ENCODE measurements around the gene DCAF5.

Gene DCAF5

DNA sequence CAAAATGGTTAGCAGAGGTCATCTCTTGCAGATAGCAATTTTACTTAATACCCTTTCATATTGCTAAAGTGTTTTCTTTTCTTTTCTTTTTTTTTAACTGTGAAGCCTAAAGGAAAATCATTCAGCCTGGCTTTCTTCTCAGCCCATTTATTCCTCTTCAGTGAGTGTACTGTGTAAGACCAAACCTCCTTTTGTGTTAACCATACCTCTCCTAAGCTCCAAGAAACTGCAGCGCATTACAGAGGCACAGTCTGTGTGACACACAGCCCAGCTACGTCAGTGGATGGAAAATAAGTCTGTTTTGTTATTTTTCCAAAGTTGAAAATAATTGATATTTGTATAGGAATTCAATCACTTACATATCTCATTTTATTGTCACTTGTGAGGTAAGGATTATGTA, 21.7 kb downstream of the DCAF5 start:
- Histone ChIP-seq H3K27me3 (replicated peaks; ENCODE audit: control insufficient read depth, insufficient read depth, low read length, poor library complexity, severe bottlenecking) (no peaks in the 10 kb centered on the region), H3K27ac (ENCODE audit: insufficient read depth, low read length, poor library complexity, severe bottlenecking) (no peak overlapping the region), H3K9me3 (ENCODE audit: control insufficient read depth, low read length) (no peaks in the 10 kb centered on the region), H3K36me3 (ENCODE audit: control insufficient read depth, insufficient read depth, low read length) (no peaks in the 10 kb centered on the region), H3K4me1 (ENCODE audit: control insufficient read depth, insufficient read depth, low read length, poor library complexity, severe bottlenecking) (peaks cover 11% of the 10 kb centered on the region), H3K4me3 (ENCODE audit: insufficient read depth, low read depth, low read length, poor library complexity, severe bottlenecking) (no peak overlapping the region)
- no peak for DNase-seq

DNA sequence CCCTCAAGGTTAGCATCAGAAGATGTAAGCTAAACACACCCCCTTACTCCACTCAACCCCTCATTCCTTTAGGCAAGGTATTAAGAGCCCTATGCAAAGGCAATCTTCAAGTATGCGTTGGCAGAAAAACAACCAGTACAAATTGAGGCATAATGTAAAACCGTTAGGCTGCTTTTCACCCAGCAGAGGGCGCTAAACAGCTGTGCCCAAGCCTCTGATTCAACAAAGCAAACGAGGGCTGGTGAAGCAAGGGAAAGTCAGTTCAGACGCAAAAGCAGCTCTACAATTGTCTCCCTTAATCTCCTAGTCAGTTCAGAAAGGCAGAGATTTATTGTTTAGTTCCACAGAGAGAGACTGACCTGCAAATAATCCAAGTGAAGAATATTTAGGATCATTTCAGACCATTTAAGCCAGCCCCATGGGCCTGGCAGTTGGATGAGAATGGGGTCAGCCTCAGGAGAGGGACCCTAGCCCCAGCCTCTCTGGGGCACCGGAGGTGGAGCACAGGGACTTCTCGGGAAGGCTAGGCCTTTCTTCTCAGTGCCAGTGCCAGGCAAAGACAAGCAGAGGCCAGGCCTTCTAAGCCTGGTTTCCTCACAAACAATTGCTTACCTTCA, 23.5 kb downstream of the DCAF5 start:
- no peak overlapping the region for H3K27ac ChIP-seq (ENCODE audit: insufficient read depth, low read length, poor library complexity, severe bottlenecking)

DNA sequence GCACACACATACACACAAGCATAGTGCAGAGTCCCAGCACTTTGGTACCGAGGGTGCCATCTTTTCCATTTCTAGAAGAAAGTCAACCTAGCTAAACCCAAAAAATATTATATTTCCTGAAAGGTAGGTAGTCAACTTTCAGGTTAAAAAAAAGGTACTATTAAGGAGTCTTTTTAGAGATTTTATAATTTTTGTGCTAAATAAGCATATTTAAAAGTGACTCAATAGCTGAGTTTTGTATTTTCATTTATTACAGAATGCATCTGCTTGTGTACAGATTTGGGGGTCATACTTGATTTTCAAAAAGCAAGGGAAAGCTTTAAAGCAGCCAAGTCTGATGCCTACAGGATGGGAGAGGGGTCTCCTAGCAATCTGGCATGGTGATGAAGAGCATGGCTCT, 34.6 kb downstream of the DCAF5 start:
- Histone ChIP-seq H3K4me1 (ENCODE audit: control insufficient read depth, insufficient read depth, low read length, poor library complexity, severe bottlenecking) (no peaks in the 10 kb centered on the region), H3K27ac (ENCODE audit: insufficient read depth, low read length, poor library complexity, severe bottlenecking) (no peak overlapping the region), H3K9me3 (ENCODE audit: control insufficient read depth, low read length) (no peaks in the 10 kb centered on the region), H3K27me3 (replicated peaks; ENCODE audit: control insufficient read depth, insufficient read depth, low read length, poor library complexity, severe bottlenecking) (no peaks in the 10 kb centered on the region), H3K36me3 (ENCODE audit: control insufficient read depth, insufficient read depth, low read length) (peaks cover 37% of the 10 kb centered on the region), H3K4me3 (ENCODE audit: insufficient read depth, low read depth, low read length, poor library complexity, severe bottlenecking) (no peak overlapping the region)
- no peak for DNase-seq

More for the DNA sequence above, 23.5 kb downstream of the DCAF5 start:
- no peaks in the 10 kb centered on the region for H3K27me3 ChIP-seq (replicated peaks; ENCODE audit: control insufficient read depth, insufficient read depth, low read length, poor library complexity, severe bottlenecking)
- no peaks in the 10 kb centered on the region for H3K9me3 ChIP-seq (ENCODE audit: control insufficient read depth, low read length)
- H3K4me3 ChIP-seq (ENCODE audit: insufficient read depth, low read depth, low read length, poor library complexity, severe bottlenecking) = no peak overlapping the region
- peaks cover 11% of the 10 kb centered on the region for H3K4me1 ChIP-seq (ENCODE audit: control insufficient read depth, insufficient read depth, low read length, poor library complexity, severe bottlenecking)
- no peaks in the 10 kb centered on the region for H3K36me3 ChIP-seq (ENCODE audit: control insufficient read depth, insufficient read depth, low read length)
- DNase-seq = peak; percentile 39 to 60 (median 48)

- no peak overlapping the region for H3K27ac ChIP-seq (ENCODE audit: insufficient read depth, low read length, poor library complexity, severe bottlenecking)
- H3K4me1 ChIP-seq (ENCODE audit: control insufficient read depth, insufficient read depth, low read length, poor library complexity, severe bottlenecking) = no peaks in the 10 kb centered on the region
- H3K27me3 ChIP-seq (replicated peaks; ENCODE audit: control insufficient read depth, insufficient read depth, low read length, poor library complexity, severe bottlenecking) = no peaks in the 10 kb centered on the region
- H3K4me3 ChIP-seq (ENCODE audit: insufficient read depth, low read depth, low read length, poor library complexity, severe bottlenecking) = no peak overlapping the region
- no peaks in the 10 kb centered on the region for H3K9me3 ChIP-seq (ENCODE audit: control insufficient read depth, low read length)
- no peak for DNase-seq
- peaks cover 42% of the 10 kb centered on the region for H3K36me3 ChIP-seq (ENCODE audit: control insufficient read depth, insufficient read depth, low read length)
Observed at GRCh38 chr14:69117020-69117767, 35.7 kb downstream of the DCAF5 start.

DNA sequence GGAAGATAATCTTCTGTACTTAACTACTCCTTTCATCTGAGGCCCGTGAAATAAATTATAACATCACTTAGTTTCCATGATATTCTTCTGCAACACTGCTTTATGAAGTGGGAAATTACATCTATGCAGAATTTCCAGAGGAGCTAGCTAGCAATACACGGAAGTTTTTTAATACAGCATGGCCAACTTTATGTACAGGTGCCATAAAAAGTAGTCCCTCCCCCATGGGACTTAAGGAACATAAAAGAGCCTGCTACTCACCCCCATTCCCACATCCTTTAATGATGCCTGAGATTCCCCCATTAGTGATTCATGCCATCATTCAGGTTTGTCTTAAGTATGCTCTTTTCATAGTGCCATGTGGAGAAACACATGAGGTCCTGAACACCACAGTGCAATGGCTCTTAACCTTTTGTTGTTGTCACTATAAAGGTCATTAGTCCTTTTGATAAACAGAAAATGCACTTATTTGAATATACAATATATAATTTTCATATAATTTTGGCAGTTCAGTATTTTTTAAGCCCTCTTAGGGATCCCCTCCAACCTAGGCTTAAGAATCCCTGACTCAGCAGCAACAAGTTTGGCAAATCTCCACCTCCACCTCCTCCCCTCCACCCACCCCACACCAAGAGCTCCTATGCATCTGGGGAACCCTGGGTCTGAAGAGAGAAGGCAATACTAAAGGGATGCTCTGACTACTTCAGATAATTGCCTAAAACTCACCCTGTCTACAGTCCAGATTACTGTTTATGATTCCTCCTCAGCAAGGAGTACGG, 37.3 kb downstream of the DCAF5 start:
- H3K27ac ChIP-seq (ENCODE audit: insufficient read depth, low read length, poor library complexity, severe bottlenecking) = no peak overlapping the region
- H3K4me3 ChIP-seq (ENCODE audit: insufficient read depth, low read depth, low read length, poor library complexity, severe bottlenecking) = no peak overlapping the region
- H3K4me1 ChIP-seq (ENCODE audit: control insufficient read depth, insufficient read depth, low read length, poor library complexity, severe bottlenecking) = no peaks in the 10 kb centered on the region
- DNase-seq = no peak
- H3K27me3 ChIP-seq (replicated peaks; ENCODE audit: control insufficient read depth, insufficient read depth, low read length, poor library complexity, severe bottlenecking) = no peaks in the 10 kb centered on the region
- H3K36me3 ChIP-seq (ENCODE audit: control insufficient read depth, insufficient read depth, low read length) = peaks cover 47% of the 10 kb centered on the region
- H3K9me3 ChIP-seq (ENCODE audit: control insufficient read depth, low read length) = no peaks in the 10 kb centered on the region

DNA sequence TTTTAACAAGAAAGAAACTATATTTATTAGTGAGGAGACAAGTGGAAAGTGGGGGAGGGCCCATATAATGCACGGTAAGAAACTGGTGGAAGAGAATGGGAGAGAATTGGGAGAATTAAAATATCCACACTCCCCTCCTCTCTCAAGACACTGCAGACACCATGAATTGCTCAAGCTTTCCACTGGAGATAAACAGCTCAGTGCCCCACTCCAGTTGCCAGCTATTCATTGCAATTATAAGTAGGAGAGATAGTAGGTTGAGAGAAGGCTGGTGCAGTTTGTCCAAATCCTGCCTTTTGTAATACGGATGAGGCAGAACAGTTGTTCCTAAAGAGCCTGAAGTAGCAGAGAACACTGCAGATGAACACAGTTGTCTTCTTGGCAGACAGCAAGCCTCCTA, 38.2 kb downstream of the DCAF5 start:
- H3K36me3 ChIP-seq (ENCODE audit: control insufficient read depth, insufficient read depth, low read length) = peaks cover 47% of the 10 kb centered on the region
- H3K27ac ChIP-seq (ENCODE audit: insufficient read depth, low read length, poor library complexity, severe bottlenecking) = no peak overlapping the region
- no peaks in the 10 kb centered on the region for H3K9me3 ChIP-seq (ENCODE audit: control insufficient read depth, low read length)
- H3K27me3 ChIP-seq (replicated peaks; ENCODE audit: control insufficient read depth, insufficient read depth, low read length, poor library complexity, severe bottlenecking) = no peaks in the 10 kb centered on the region
- H3K4me3 ChIP-seq (ENCODE audit: insufficient read depth, low read depth, low read length, poor library complexity, severe bottlenecking) = no peak overlapping the region
- no peak for DNase-seq
- no peaks in the 10 kb centered on the region for H3K4me1 ChIP-seq (ENCODE audit: control insufficient read depth, insufficient read depth, low read length, poor library complexity, severe bottlenecking)

GRCh38 chr14:69108358-69108757, 44.6 kb downstream of the DCAF5 start:
- H3K27me3 ChIP-seq (replicated peaks; ENCODE audit: control insufficient read depth, insufficient read depth, low read length, poor library complexity, severe bottlenecking) = no peaks in the 10 kb centered on the region
- H3K4me3 ChIP-seq (ENCODE audit: insufficient read depth, low read depth, low read length, poor library complexity, severe bottlenecking) = no peak overlapping the region
- H3K36me3 ChIP-seq (ENCODE audit: control insufficient read depth, insufficient read depth, low read length) = peaks cover 21% of the 10 kb centered on the region
- no peak for DNase-seq
- no peak overlapping the region for H3K27ac ChIP-seq (ENCODE audit: insufficient read depth, low read length, poor library complexity, severe bottlenecking)
- no peaks in the 10 kb centered on the region for H3K4me1 ChIP-seq (ENCODE audit: control insufficient read depth, insufficient read depth, low read length, poor library complexity, severe bottlenecking)
- H3K9me3 ChIP-seq (ENCODE audit: control insufficient read depth, low read length) = no peaks in the 10 kb centered on the region

DNA sequence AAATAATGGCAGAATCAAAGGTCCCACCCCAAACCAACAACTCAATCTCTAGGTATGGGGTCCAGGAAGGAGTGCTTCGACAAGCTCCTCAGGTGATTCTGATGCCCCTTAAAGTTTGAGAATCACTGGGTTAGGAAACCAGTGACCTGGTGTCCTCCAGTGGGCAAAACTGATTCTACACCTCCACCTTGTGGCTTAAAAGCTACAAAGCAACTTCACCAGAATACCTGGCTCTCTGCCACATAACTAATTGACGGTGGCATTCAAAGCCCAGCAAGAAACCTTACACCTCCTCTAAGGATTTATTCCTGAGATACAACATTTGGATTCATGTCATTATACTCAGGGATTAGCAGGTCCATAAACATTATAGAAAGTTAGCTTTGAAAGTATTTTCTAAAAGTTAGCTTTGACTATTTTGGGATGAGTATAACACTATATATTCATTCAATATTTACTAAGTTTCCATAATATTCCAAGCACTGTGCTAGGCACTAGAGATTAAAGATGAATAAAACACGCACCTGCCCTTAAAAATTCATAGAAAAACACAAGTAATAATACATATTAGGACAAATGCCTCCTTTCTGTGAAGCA, 45.4 kb downstream of the DCAF5 start:
- peak in 1 of 3 donors; percentile 2 for DNase-seq
- Histone ChIP-seq H3K27me3 (replicated peaks; ENCODE audit: control insufficient read depth, insufficient read depth, low read length, poor library complexity, severe bottlenecking) (no peaks in the 10 kb centered on the region), H3K9me3 (ENCODE audit: control insufficient read depth, low read length) (no peaks in the 10 kb centered on the region), H3K4me3 (ENCODE audit: insufficient read depth, low read depth, low read length, poor library complexity, severe bottlenecking) (no peak overlapping the region), H3K4me1 (ENCODE audit: control insufficient read depth, insufficient read depth, low read length, poor library complexity, severe bottlenecking) (no peaks in the 10 kb centered on the region), H3K27ac (ENCODE audit: insufficient read depth, low read length, poor library complexity, severe bottlenecking) (no peak overlapping the region), H3K36me3 (ENCODE audit: control insufficient read depth, insufficient read depth, low read length) (peaks cover 21% of the 10 kb centered on the region)

- H3K27ac ChIP-seq (ENCODE audit: insufficient read depth, low read length, poor library complexity, severe bottlenecking) = no peak overlapping the region
- H3K4me1 ChIP-seq (ENCODE audit: control insufficient read depth, insufficient read depth, low read length, poor library complexity, severe bottlenecking) = no peaks in the 10 kb centered on the region
- no peak overlapping the region for H3K4me3 ChIP-seq (ENCODE audit: insufficient read depth, low read depth, low read length, poor library complexity, severe bottlenecking)
- no peaks in the 10 kb centered on the region for H3K27me3 ChIP-seq (replicated peaks; ENCODE audit: control insufficient read depth, insufficient read depth, low read length, poor library complexity, severe bottlenecking)
- peaks cover 19% of the 10 kb centered on the region for H3K36me3 ChIP-seq (ENCODE audit: control insufficient read depth, insufficient read depth, low read length)
- DNase-seq = no peak
- H3K9me3 ChIP-seq (ENCODE audit: control insufficient read depth, low read length) = no peaks in the 10 kb centered on the region
Observed at GRCh38 chr14:69106451-69106850, 46.5 kb downstream of the DCAF5 start.

All from effector memory CD4-positive, alpha-beta T cell (primary cell).